Urinary bladder (tissue), 4 donors: ENCODE results near the gene SLC1A2. TPM values are rescaled to one million over a fixed set of nuclear protein-coding genes. Genes with fewer than 3 reads are reported as not detected.

ENCODE experiments used
- DNase-seq: peaks from one replicate; pipeline ENCODE4 v3.0.0-alpha.2; 2015; ENCODE audit errors: extremely low spot score
- H3K27ac ChIP-seq: one replicate; pipeline ENCODE4 v1.5.1; 2013; ENCODE audit warnings: low read depth, mild to moderate bottlenecking, moderate library complexity
- H3K36me3 ChIP-seq: one replicate; pipeline ENCODE4 v1.6.1; 2013; ENCODE audit warnings: mild to moderate bottlenecking, moderate library complexity; ENCODE audit not compliant: insufficient read depth
- H3K4me1 ChIP-seq: one replicate; pipeline ENCODE4 v1.6.1; 2013; ENCODE audit warnings: mild to moderate bottlenecking, moderate library complexity; ENCODE audit not compliant: insufficient read depth
- H3K4me3 ChIP-seq: one replicate; pipeline ENCODE4 v1.5.1; 2013; ENCODE audit warnings: low read depth, low read length
- WGBS: extraction: QIAGEN DNeasy Blood & Tissue Kit; methylation state at CpG from one replicate; pipeline ENCODE4 v1.1.7; 2013; 5-methylcytosine and 5-hydroxymethylcytosine counted together
- polyA plus RNA-seq: library from polyadenylated mRNA; stranded (reverse); fragments of 200-250 nt; gene quantifications from one replicate; pipeline ENCODE4 v1.2.3, GENCODE V29; 2013
- total RNA-seq: library from RNA; depleted of rRNA; stranded (reverse); fragments of >200 nt; gene quantifications from one replicate; pipeline ENCODE4 v1.2.3, GENCODE V29; 2014
- donor health status: healthy with polysubstance abuse.
- donor health status: healthy.

The SLC1A2 gene
- total and polyA plus RNA-seq, 2 donors, result 0.44 to 17.9 TPM

DNA sequence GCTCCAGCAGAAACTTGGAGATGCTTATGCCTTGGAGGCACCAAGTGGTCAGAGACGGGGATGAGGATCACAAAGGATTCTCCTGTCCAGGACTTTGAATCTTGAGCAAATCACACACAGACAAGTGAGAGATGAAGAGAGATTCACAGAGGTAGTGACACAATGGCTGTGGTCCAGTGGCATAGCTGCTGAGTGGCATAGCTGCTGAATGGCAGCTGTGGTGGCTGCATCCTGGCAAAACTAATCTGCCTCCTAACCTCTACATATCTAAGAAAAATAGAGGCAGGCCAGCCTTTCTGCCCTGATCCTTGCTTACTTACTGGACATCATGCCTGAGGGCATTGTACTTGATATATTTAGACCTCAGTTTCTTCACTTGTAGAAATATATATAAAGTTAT lies 177.8 kb downstream of the SLC1A2 start:
- 93% methylated on average over 1 of the region's 1 CpG for WGBS

DNA sequence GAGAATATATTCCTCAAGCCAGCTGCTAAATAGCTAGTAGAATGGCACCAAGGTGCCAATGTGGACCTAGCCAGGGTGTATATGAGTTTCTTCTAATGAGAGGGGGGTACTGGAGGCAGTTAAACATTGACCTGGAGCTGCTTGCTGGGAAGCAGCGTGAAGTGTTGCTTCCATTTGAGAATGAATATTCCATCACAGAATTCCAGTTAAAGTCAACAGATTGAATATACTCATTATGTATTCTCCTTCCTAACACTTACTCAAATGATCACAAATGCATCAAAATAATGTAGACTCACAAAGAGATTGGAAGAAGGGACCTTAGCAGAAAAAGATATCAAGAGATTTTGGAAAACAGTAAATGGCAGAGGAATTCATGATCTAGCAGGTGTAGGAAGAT lies 178.3 kb downstream of the SLC1A2 start:
- Histone ChIP-seq H3K27ac (no peak overlapping the region), H3K4me1 (no peaks in the 10 kb centered on the region), H3K36me3 (no peaks in the 10 kb centered on the region), H3K4me3 (no peak overlapping the region)
- 96% methylated on average over 1 of the region's 1 CpG for WGBS
- no peak for DNase-seq

More for the DNA sequence above, 177.8 kb downstream of the SLC1A2 start:
- DNase-seq, result no peak
- H3K27ac ChIP-seq, result no peak overlapping the region
- H3K36me3 ChIP-seq, result no peaks in the 10 kb centered on the region
- H3K4me1 ChIP-seq, result no peaks in the 10 kb centered on the region
- no peak overlapping the region for H3K4me3 ChIP-seq

- WGBS, result 66% methylated on average over 4 of the region's 4 CpGs
- Histone ChIP-seq H3K36me3 (no peaks in the 10 kb centered on the region), H3K4me1 (no peaks in the 10 kb centered on the region), H3K4me3 (no peak overlapping the region), H3K27ac (no peak overlapping the region)
- DNase-seq, result no peak
Observed at GRCh38 chr11:35239471-35240075, 179.8 kb downstream of the SLC1A2 start.

GRCh38 chr11:35238882-35239281 lies 180.5 kb downstream of the SLC1A2 start:
- Histone ChIP-seq H3K27ac (no peak overlapping the region), H3K4me3 (no peak overlapping the region), H3K4me1 (no peaks in the 10 kb centered on the region), H3K36me3 (no peaks in the 10 kb centered on the region)
- no peak for DNase-seq
- 89% methylated on average over 1 of the region's 1 CpG for WGBS

DNA sequence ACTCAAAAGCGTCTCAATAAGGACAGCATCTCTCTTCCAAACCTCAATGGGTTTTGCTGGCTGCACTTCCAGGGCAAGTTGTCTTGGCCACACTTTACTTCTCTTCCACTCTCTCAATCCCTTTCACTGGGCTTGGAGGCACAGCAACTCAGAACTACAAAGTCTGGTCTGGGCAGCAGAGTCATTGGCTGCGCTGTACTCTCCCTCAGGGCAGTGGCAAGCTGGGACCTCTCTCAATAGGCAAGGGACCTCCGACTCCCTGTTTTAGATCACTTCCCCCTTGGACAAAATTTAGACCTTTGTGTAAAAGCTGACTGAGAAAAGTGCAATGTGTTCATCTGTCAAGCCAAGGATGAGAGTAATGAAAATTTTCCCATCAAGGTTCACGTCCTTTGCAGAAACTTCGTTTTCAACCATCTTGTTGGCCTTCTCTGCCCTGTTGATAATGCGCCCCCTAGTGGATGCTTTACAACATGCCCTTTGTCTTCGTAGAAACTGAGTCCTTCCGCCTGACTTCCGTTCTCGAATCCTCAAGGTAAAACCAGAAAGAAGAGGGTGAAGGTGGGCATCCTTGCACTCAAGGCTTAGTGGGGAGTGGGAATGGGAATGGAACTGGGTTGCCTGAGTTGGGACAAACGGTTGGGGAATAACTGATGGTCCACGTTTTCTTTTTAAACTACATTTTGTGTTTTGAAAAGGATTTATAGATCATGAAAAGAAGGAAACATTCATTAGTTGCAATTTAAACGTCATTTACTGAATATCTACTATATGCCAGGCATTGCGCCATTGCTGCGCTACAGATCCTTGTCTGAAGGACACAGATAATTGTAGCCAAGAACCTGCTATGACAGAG lies 181.3 kb downstream of the SLC1A2 start:
- DNase-seq, result no peak
- Histone ChIP-seq H3K27ac (no peak overlapping the region), H3K36me3 (no peaks in the 10 kb centered on the region), H3K4me1 (no peaks in the 10 kb centered on the region), H3K4me3 (no peak overlapping the region)
- WGBS, result 71% methylated on average over 15 of the region's 15 CpGs

GRCh38 chr11:35237351-35237750 lies 182.0 kb downstream of the SLC1A2 start:
- H3K4me1 ChIP-seq, result no peaks in the 10 kb centered on the region
- 77% methylated on average over 1 of the region's 1 CpG for WGBS
- DNase-seq, result no peak
- no peak overlapping the region for H3K27ac ChIP-seq
- no peaks in the 10 kb centered on the region for H3K36me3 ChIP-seq
- H3K4me3 ChIP-seq, result no peak overlapping the region

GRCh38 chr11:35236667-35237003 lies 182.7 kb downstream of the SLC1A2 start:
- DNase-seq, result no peak
- Histone ChIP-seq H3K4me3 (no peak overlapping the region), H3K27ac (no peak overlapping the region), H3K4me1 (no peaks in the 10 kb centered on the region), H3K36me3 (no peaks in the 10 kb centered on the region)
- 86% methylated on average over 5 of the region's 5 CpGs for WGBS

GRCh38 chr11:35235936-35236666 lies 183.3 kb downstream of the SLC1A2 start:
- Histone ChIP-seq H3K4me3 (no peak overlapping the region), H3K4me1 (no peaks in the 10 kb centered on the region), H3K27ac (no peak overlapping the region), H3K36me3 (no peaks in the 10 kb centered on the region)
- no peak for DNase-seq
- WGBS, result 89% methylated on average over 4 of the region's 4 CpGs

DNA sequence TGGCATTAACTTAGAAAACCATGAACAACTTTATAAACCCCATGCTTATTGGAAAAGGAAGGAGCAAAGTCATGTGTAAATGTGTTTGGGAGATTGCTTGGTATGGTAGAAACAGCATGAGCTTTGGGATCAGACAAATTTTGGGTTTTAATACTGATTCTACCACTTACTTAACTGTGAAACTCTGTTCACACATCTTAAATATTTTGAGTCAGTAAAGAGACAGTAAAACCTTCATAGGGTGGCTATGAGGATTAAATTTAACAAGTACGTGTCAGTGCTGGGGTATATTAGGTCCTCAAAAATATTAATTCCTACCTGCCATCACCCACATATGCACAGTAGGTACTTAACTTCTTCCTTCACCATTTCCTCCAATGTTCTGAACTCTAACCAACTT lies 183.9 kb downstream of the SLC1A2 start:
- peaks cover 2% of the 10 kb centered on the region for H3K36me3 ChIP-seq
- peaks cover 1% of the 10 kb centered on the region for H3K4me1 ChIP-seq
- WGBS, result 46% methylated on average over 1 of the region's 1 CpG
- H3K4me3 ChIP-seq, result no peak overlapping the region
- DNase-seq, result no peak
- H3K27ac ChIP-seq, result no peak overlapping the region

GRCh38 chr11:35235157-35235468 lies 184.2 kb downstream of the SLC1A2 start:
- over 99% methylated on average over 2 of the region's 2 CpGs for WGBS

GRCh38 chr11:35234460-35235156 lies 184.8 kb downstream of the SLC1A2 start:
- H3K27ac ChIP-seq, result no peak overlapping the region
- H3K4me1 ChIP-seq, result peaks cover 1% of the 10 kb centered on the region
- WGBS, result 90% methylated on average over 3 of the region's 3 CpGs
- DNase-seq, result no peak
- H3K4me3 ChIP-seq, result no peak overlapping the region
- H3K36me3 ChIP-seq, result peaks cover 2% of the 10 kb centered on the region

More at GRCh38 chr11:35235157-35235468, 184.2 kb downstream of the SLC1A2 start:
- no peak overlapping the region for H3K4me3 ChIP-seq
- no peak overlapping the region for H3K27ac ChIP-seq
- DNase-seq, result no peak
- H3K4me1 ChIP-seq, result peaks cover 1% of the 10 kb centered on the region
- peaks cover 2% of the 10 kb centered on the region for H3K36me3 ChIP-seq

- peaks cover 1% of the 10 kb centered on the region for H3K4me1 ChIP-seq
- no peak overlapping the region for H3K4me3 ChIP-seq
- no peak for DNase-seq
- H3K36me3 ChIP-seq, result peaks cover 2% of the 10 kb centered on the region
- WGBS, result 91% methylated on average over 1 of the region's 1 CpG
- no peak overlapping the region for H3K27ac ChIP-seq
Observed at GRCh38 chr11:35233518-35233917, 185.8 kb downstream of the SLC1A2 start.

GRCh38 chr11:35232891-35233330 lies 186.4 kb downstream of the SLC1A2 start:
- peaks cover 1% of the 10 kb centered on the region for H3K4me1 ChIP-seq
- peak overlapping the region; percentile 18 for H3K27ac ChIP-seq
- peaks cover 2% of the 10 kb centered on the region for H3K36me3 ChIP-seq
- 41% methylated on average over 4 of the region's 4 CpGs for WGBS
- no peak overlapping the region for H3K4me3 ChIP-seq
- no peak for DNase-seq
